ENCODE results near the gene MCF2L.

DNA sequence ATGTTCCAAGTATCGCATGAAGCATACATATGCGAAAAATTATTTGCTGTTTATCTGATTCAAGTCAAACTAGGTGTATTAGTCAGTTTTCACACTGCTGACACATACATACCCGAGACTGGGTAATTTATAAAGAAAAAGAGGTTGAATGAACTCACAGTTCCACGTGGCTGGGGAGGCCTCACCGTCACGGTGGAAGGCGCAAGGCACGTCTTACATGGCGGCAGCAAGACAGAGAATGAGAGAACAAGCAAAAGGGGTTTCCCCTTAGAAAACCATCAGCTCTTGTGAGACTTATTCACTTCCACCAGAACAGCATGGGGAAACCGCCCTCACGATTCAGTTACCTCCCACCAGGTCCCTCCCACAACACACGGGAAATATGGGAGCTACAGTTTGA, 176.5 kb downstream of the MCF2L start:
- TF ChIP-seq ZNF70 (CRISPR knock-in tag; IDR thresholded peaks at IDR 0.05), result no peak
- TF ChIP-seq, protein P1, sequence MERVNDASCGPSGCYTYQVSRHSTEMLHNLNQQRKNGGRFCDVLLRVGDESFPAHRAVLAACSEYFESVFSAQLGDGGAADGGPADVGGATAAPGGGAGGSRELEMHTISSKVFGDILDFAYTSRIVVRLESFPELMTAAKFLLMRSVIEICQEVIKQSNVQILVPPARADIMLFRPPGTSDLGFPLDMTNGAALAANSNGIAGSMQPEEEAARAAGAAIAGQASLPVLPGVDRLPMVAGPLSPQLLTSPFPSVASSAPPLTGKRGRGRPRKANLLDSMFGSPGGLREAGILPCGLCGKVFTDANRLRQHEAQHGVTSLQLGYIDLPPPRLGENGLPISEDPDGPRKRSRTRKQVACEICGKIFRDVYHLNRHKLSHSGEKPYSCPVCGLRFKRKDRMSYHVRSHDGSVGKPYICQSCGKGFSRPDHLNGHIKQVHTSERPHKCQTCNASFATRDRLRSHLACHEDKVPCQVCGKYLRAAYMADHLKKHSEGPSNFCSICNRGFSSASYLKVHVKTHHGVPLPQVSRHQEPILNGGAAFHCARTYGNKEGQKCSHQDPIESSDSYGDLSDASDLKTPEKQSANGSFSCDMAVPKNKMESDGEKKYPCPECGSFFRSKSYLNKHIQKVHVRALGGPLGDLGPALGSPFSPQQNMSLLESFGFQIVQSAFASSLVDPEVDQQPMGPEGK (CRISPR knock-in tag; IDR thresholded peaks at IDR 0.05; ENCODE audit: borderline replicate concordance), result no peak
- TF ChIP-seq ARNTL (CRISPR knock-in tag; IDR thresholded peaks at IDR 0.05; ENCODE audit: borderline replicate concordance, low read depth), result no peak
- TF ChIP-seq ZNF565 (CRISPR knock-in tag; conservative IDR thresholded peaks at IDR 0.05; ENCODE audit: low read depth), result no peak
- TF ChIP-seq ISL1 (CRISPR knock-in tag; IDR thresholded peaks at IDR 0.05), result no peak
- TF ChIP-seq ZFP3 (CRISPR knock-in tag; IDR thresholded peaks at IDR 0.05), result no peak
- TF ChIP-seq, protein P2, sequence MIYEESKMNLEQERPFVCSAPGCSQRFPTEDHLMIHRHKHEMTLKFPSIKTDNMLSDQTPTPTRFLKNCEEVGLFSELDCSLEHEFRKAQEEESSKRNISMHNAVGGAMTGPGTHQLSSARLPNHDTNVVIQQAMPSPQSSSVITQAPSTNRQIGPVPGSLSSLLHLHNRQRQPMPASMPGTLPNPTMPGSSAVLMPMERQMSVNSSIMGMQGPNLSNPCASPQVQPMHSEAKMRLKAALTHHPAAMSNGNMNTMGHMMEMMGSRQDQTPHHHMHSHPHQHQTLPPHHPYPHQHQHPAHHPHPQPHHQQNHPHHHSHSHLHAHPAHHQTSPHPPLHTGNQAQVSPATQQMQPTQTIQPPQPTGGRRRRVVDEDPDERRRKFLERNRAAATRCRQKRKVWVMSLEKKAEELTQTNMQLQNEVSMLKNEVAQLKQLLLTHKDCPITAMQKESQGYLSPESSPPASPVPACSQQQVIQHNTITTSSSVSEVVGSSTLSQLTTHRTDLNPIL (CRISPR knock-in tag; IDR thresholded peaks at IDR 0.05; ENCODE audit: low read depth), result no peak
- TF ChIP-seq TCF4 (CRISPR knock-in tag; IDR thresholded peaks at IDR 0.05; ENCODE audit: borderline replicate concordance), result no peak
- no peak for TF ChIP-seq TOX (CRISPR knock-in tag; IDR thresholded peaks at IDR 0.05; ENCODE audit: borderline replicate concordance)
- TF ChIP-seq, protein P3, sequence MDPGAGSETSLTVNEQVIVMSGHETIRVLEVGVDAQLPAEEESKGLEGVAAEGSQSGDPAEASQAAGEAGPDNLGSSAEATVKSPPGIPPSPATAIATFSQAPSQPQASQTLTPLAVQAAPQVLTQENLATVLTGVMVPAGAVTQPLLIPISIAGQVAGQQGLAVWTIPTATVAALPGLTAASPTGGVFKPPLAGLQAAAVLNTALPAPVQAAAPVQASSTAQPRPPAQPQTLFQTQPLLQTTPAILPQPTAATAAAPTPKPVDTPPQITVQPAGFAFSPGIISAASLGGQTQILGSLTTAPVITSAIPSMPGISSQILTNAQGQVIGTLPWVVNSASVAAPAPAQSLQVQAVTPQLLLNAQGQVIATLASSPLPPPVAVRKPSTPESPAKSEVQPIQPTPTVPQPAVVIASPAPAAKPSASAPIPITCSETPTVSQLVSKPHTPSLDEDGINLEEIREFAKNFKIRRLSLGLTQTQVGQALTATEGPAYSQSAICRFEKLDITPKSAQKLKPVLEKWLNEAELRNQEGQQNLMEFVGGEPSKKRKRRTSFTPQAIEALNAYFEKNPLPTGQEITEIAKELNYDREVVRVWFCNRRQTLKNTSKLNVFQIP (CRISPR knock-in tag; IDR thresholded peaks at IDR 0.05; ENCODE audit: borderline replicate concordance, low read depth), result no peak
- TF ChIP-seq CSDC2 (CRISPR knock-in tag; IDR thresholded peaks at IDR 0.05), result no peak
- no peak for TF ChIP-seq ZC3H10 (CRISPR knock-in tag; IDR thresholded peaks at IDR 0.05)
- no peak for TF ChIP-seq ZFP30 (CRISPR knock-in tag; IDR thresholded peaks at IDR 0.05)
